Astrocyte (in vitro differentiated cells and primary cell): ENCODE data around the gene TGDS. TPM values are rescaled to one million over a fixed set of nuclear protein-coding genes. Genes with fewer than 3 reads are reported as not detected.

Source experiments
- DNase-seq: peaks from one replicate; pipeline ENCODE4 v3.0.0-alpha.2; 2010; ENCODE audit warnings: low read depth
- FAIRE-seq: peaks from 2 replicates; lab custom pipeline; 2011; peaks lifted over from hg19 to GRCh38; lab: Jason Lieb, UNC
- H2AFZ ChIP-seq: 2 replicates; pipeline ENCODE4 v1.6.0; 2012; ENCODE audit warnings: low read depth, low read length, inconsistent platforms
- H3K27ac ChIP-seq: 2 replicates; pipeline ENCODE4 v1.5.1; 2011; ENCODE audit warnings: low read depth, low read length, inconsistent platforms
- H3K27me3 ChIP-seq: 2 replicates; pipeline ENCODE4 v1.6.0; 2011; ENCODE audit warnings: low read length, inconsistent platforms; ENCODE audit not compliant: insufficient read depth
- H3K36me3 ChIP-seq: 2 replicates; pipeline ENCODE4 v1.5.1; 2011; ENCODE audit warnings: low read length, inconsistent platforms; ENCODE audit not compliant: insufficient read depth
- H3K4me1 ChIP-seq: 2 replicates; pipeline ENCODE4 v1.5.1; 2011; ENCODE audit warnings: low read length, inconsistent platforms; ENCODE audit not compliant: insufficient read depth
- H3K4me2 ChIP-seq: 2 replicates; pipeline ENCODE4 v1.6.0; 2012; ENCODE audit warnings: low read length, inconsistent platforms
- H3K4me3 ChIP-seq: 2 replicates; pipeline ENCODE4 v1.5.1; 2011; ENCODE audit warnings: low read depth, mild to moderate bottlenecking, low read length, inconsistent platforms; ENCODE audit not compliant: insufficient read depth
- H3K79me2 ChIP-seq: 2 replicates; pipeline ENCODE4 v1.6.0; 2012; ENCODE audit warnings: mild to moderate bottlenecking, low read length, inconsistent platforms; ENCODE audit not compliant: insufficient read depth
- H3K9ac ChIP-seq: 2 replicates; pipeline ENCODE4 v1.6.0; 2012; ENCODE audit warnings: mild to moderate bottlenecking, low read length, inconsistent platforms
- H3K9me3 ChIP-seq: 2 replicates; pipeline ENCODE4 v1.5.1; 2012; ENCODE audit warnings: low read depth, mild to moderate bottlenecking, low read length, inconsistent platforms; ENCODE audit not compliant: insufficient read depth
- H4K20me1 ChIP-seq: 2 replicates; pipeline ENCODE4 v1.6.0; 2012; ENCODE audit warnings: low read length, inconsistent platforms; ENCODE audit not compliant: insufficient read depth
- H3K27ac Mint-ChIP-seq: one replicate; pipeline ENCODE4 v1.8.0; 2021; ENCODE audit warnings: mild to moderate bottlenecking, mixed read lengths; ENCODE audit not compliant: unreplicated experiment
- H3K27me3 Mint-ChIP-seq: one replicate; pipeline ENCODE4 v1.8.0; 2021; ENCODE audit warnings: low read depth, mixed read lengths; ENCODE audit not compliant: unreplicated experiment
- H3K36me3 Mint-ChIP-seq: one replicate; pipeline ENCODE4 v1.8.0; 2021; ENCODE audit warnings: low read depth, mixed read lengths; ENCODE audit not compliant: unreplicated experiment
- H3K4me1 Mint-ChIP-seq: one replicate; pipeline ENCODE4 v1.8.0; 2021; ENCODE audit warnings: low read depth, mixed read lengths; ENCODE audit not compliant: unreplicated experiment
- H3K4me3 Mint-ChIP-seq: one replicate; pipeline ENCODE4 v1.8.0; 2021; ENCODE audit warnings: mild to moderate bottlenecking, moderate library complexity, mixed read lengths; ENCODE audit not compliant: unreplicated experiment
- H3K9me3 Mint-ChIP-seq: one replicate; pipeline ENCODE4 v1.8.0; 2021; ENCODE audit warnings: mild to moderate bottlenecking, mixed read lengths; ENCODE audit not compliant: unreplicated experiment
- CTCF ChIP-seq: IDR thresholded peaks from 2 replicates; pipeline ENCODE4 v1.5.1; 2011; ENCODE audit warnings: low read depth, mild to moderate bottlenecking, inconsistent platforms, low read length, moderate library complexity; ENCODE audit not compliant: insufficient read depth
- EZH2 ChIP-seq: IDR thresholded peaks from 2 replicates; pipeline ENCODE4 v1.6.1; 2012; ENCODE audit warnings: mild to moderate bottlenecking, low read length, inconsistent platforms; ENCODE audit not compliant: insufficient read depth
- total RNA-seq: library from RNA; stranded (reverse); gene quantifications from 2 replicates; pipeline ENCODE4 v1.2.1, GENCODE V29; 2021

TGDS gene
- total RNA-seq, 1 donor from 2014 or later, result 11.7 TPM

GRCh38 chr13:94537740-94538630 lies 58.0 kb downstream of the TGDS start:
- H3K27ac Mint-ChIP-seq, result no peak overlapping the region
- DNase-seq (no peak), FAIRE-seq (no peak)
- Histone ChIP-seq H3K27me3 (peaks cover 5% of the 10 kb centered on the region), H3K4me3 (no peak overlapping the region), H3K27ac (no peak overlapping the region), H2AFZ (no peak overlapping the region), H3K9ac (no peak overlapping the region), H3K36me3 (no peaks in the 10 kb centered on the region), H3K4me2 (no peak overlapping the region), H3K9me3 (no peaks in the 10 kb centered on the region), H3K4me1 (no peaks in the 10 kb centered on the region), H3K79me2 (no peaks in the 10 kb centered on the region), H4K20me1 (no peaks in the 10 kb centered on the region)
- H3K9me3 Mint-ChIP-seq, result no peaks in the 10 kb centered on the region
- no peaks in the 10 kb centered on the region for H3K36me3 Mint-ChIP-seq
- H3K4me3 Mint-ChIP-seq, result no peak overlapping the region
- peaks cover 7% of the 10 kb centered on the region for H3K27me3 Mint-ChIP-seq
- TF ChIP-seq EZH2 (no peak), CTCF (no peak)
- H3K4me1 Mint-ChIP-seq, result peaks cover 6% of the 10 kb centered on the region

- Mint-ChIP-seq H3K4me1 (peaks cover 6% of the 10 kb centered on the region), H3K36me3 (no peaks in the 10 kb centered on the region)
Observed at GRCh38 chr13:94535775-94536174, 60.2 kb downstream of the TGDS start.

More at GRCh38 chr13:94535775-94536174, 60.2 kb downstream of the TGDS start:
- DNase-seq (no peak), FAIRE-seq (no peak)
- Histone ChIP-seq H3K27ac (no peak overlapping the region), H3K4me1 (no peaks in the 10 kb centered on the region), H3K9me3 (no peaks in the 10 kb centered on the region), H3K27me3 (peaks cover 5% of the 10 kb centered on the region), H3K4me3 (no peak overlapping the region), H3K79me2 (no peaks in the 10 kb centered on the region), H3K36me3 (no peaks in the 10 kb centered on the region), H3K4me2 (no peak overlapping the region), H4K20me1 (no peaks in the 10 kb centered on the region), H3K9ac (no peak overlapping the region), H2AFZ (no peak overlapping the region)
- H3K27ac Mint-ChIP-seq, result no peak overlapping the region
- H3K27me3 Mint-ChIP-seq, result peaks cover 5% of the 10 kb centered on the region
- no peak for TF ChIP-seq EZH2
- TF ChIP-seq CTCF, result no peak
- H3K9me3 Mint-ChIP-seq, result no peaks in the 10 kb centered on the region
- H3K4me3 Mint-ChIP-seq, result no peak overlapping the region
